Stimulated activated CD8-positive, alpha-beta memory T cell treated with anti-CD3 and anti-CD28 coated beads, Interleukin-7, amount 100 ng/mL, for 4 hours (primary cell): ENCODE results near the gene CHRM1.
"Not testable (repeated sequence)": the region's sequence is repeated elsewhere in the genome, so short reads cannot be mapped to it uniquely, and the experiment has no call there.

ENCODE experiments used
- DNase-seq, 2 donors: peaks; one replicate each; pipeline ENCODE4 v3.0.0-alpha.2; 2020; ENCODE audit warnings: low read depth in 2 of 2

Gene CHRM1

DNA sequence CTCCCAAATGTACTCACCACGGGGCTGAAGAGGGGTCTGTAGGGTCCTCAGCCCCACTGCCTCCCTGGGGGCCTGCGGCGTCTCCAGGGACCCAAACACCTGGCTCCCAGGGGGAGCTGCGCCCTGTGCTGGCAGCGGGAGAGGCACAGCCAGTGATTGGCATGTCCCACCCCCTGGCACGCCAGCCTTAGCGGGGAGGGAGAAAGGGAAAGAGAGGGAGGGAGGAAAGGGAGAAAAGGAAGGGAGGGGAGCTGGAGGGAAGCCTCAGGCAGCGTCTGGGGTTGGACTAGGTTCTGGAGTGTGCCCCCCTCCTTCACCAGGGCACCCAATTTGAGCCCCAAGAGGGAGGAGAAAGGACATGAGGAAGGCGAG is at the start of gene CHRM1:
Gene CHRM1 (minus strand): TSS at position 163 of the 372 bp plus-strand sequence. CDS start 10,263 bp downstream, outside the sequence.
- no peak for DNase-seq

- no peak for DNase-seq
These were observed 44.4 kb upstream of the CHRM1 start for GRCh38 chr11:62965574-62965973.

GRCh38 chr11:62962391-62962790 is 41.2 kb upstream of the CHRM1 start:
- no peak for DNase-seq

- DNase-seq: no peak
These were observed 39.9 kb upstream of the CHRM1 start for GRCh38 chr11:62961017-62961570.

DNA sequence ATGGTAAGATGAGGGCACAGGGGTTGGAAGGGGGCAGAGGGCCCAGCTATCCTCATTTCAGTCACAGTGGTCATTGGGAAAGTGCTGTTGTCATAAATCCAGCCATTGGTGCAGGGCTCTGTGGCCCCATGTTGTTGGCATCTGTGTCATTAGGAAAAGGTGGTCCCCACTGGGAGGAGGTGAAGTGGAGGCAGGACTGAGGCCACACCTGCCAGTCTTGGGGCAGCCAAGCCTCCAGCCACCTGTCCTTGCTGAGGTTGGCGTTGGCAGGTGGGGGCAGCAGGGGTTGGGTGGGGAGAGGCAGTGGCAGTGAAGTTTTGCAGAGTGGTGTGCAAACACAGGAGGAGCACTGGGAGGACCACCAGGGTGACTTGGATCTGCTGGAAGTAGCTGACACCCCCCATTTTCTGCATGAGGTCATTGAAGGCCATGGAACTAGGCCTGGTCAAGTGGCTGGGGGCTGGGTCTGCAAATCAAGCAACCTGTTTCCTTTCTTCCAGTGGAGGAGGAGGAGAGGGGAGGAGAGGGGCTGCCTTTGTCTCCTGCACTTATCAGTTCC is 38.3 kb upstream of the CHRM1 start:
- DNase-seq: no peak

GRCh38 chr11:62958547-62959421 is 37.6 kb upstream of the CHRM1 start:
- no peak for DNase-seq

DNA sequence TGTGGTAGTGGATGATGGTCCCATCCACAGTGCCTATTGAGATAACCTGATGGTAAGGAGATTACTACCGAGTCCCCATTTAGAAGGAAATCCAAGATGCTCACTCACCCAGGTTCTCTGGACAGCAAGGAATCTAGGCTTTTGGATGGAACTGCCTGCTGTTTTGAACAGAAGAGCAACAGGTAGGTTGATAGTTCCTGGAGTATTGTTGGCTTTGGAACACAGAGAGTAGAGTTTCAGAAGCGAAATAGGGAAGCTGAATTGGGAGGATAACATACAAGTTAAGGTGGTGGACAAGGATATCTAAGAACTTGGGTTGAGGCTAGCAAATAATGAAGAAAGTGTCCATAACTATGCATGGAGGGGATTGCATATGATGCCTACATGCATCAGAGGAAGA is 36.0 kb upstream of the CHRM1 start:
- no peak for DNase-seq

GRCh38 chr11:62954478-62954877 is 33.3 kb upstream of the CHRM1 start:
- DNase-seq: no peak

DNA sequence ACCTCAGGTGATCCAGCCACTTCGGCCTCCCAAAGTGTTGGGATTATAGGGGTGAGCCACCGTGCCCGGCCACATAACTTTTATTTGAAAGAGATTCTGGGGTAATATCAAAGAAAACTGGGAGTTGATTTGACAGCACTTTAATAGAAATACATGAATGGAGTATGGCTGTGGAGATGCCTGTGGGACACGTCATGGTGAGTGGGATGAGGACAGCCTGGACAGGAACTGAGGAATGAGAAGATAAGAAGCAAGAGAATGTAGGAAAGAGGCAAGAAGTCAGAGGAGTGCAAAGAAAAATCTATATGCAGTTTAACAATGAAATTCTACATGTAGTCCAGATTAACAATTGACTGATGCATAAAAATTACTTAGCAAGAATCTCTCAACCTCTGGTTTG is 32.6 kb upstream of the CHRM1 start:
- no peak for DNase-seq

GRCh38 chr11:62948765-62949320 is 27.7 kb upstream of the CHRM1 start:
- no peak for DNase-seq

DNA sequence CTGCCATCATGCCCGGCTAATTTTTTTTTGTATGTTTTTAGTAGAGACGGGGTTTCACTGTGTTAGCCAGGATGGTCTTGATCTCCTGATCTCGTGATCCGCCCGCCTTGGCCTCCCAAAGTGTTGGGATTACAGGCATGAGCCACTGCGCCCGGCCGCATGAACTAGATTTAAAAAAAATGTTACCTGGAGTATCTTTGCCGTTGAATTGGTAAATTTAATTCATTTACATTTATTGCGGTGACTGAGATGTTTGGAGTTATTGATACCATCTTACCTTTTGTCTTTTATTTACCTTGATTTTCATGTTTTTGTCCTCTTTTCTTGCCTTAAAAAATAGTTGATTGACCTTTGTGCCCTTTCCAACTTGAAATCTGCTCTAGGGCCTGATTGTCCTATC is 24.4 kb upstream of the CHRM1 start:
- not testable (repeated sequence) for DNase-seq

GRCh38 chr11:62937528-62937927 is 16.4 kb upstream of the CHRM1 start:
- not testable (repeated sequence) for DNase-seq

DNA sequence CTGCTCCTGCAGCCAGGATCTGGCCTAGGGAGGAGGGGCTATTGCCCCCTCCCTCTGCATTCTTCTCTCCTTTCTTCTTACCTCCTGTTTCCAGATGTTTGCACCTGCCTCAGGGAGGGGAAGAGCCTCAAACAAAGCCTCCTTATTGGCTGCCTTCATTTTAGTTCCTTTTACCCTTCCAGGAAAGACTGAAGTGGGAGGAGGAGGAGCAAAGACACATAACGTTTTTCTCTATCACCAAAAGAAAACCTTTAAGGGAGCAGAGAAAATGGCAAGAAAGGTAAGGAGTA is 13.3 kb upstream of the CHRM1 start:
- no peak for DNase-seq

DNA sequence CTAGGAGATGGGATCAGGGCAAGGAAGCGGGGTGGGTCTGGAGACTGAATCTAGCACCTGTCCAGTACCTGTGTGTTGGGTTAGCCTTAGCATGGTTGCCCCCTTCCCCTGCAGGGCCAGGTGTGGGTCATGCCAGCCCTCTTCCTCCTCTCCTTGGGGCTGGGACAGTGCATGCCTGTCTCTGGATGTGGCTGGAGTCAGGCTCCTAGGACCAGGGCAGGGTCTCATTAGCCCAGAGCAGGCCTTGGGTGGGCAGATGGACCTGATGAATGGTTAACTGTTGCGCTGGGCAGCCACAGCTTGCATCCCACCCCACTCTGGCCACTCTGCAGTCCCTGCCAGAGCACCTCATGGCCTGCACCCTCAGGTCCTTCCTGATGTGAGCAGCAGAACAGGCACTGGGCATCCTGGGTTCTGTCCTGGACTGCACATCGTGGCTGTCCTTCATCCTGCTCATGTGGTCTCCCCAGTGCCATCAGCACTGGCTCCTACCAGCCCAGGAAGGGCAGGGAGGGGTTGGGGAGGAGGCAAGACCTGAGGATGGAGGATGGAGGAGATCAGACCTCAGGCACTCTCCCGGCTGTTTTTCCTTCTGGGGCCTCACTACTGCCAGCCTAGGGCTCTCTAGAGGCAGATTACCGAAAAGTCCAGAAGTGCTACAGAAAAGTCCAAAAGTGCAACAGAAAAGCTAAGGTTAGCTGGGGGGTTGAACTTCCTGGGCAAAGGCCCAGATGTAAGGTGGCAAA is 12.8 kb upstream of the CHRM1 start:
- DNase-seq: no peak

DNA sequence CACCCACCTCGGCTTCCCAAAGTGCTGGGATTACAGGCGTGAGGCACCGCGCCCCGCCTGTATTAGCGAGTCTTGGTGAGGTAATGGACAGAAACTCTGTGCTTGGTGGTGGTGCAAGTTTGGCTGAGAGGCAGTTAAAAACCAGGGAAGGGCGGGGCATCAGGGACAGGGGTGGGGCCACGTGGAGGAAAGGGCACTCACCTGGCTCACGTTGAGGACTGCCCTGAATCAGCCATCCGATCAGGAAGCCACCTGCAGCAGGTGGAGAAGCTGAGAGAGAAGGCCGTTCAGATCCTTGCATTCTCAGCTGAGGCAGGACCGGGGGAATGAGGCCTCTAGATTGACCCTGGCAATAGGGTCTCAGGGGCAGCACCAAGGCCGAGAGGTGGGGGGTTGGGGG is 12.1 kb upstream of the CHRM1 start:
- DNase-seq: no peak

DNA sequence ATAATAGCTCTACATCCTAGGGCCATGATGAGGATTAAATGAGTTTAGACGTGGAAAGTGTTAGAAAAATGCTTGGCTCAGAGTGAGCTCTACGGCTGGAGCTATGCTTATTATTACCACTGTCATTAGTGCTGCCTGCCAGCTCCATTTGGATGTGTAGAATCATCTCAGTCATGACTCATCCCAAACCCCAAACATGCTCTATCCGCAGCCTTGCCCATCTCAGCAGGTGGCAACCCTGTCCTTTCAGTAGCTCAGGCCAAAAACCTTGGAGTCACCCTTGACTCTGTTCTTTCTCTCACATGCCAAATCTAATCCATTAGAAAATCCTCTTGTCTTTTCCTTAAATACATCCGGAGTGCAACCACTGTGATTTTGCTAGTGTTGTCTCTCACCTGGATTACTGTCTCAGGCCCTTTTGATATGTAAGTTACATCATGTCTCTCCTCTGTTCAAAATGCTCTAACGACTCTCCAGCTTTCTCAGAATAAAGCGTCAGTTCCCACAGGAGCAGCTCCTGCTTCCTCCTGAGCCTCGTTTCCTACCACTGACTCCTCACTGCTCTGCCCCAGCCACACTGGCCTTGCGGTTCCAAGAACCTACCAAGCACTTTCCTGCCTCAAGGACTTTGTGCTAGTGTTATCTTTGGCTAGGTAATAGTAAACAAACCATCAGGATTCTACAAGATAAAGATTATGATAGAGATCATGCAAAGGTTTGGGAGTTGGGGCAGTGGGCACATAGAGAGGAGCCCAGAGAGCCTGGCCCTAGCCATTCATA is 10.5 kb upstream of the CHRM1 start:
- no peak for DNase-seq

DNA sequence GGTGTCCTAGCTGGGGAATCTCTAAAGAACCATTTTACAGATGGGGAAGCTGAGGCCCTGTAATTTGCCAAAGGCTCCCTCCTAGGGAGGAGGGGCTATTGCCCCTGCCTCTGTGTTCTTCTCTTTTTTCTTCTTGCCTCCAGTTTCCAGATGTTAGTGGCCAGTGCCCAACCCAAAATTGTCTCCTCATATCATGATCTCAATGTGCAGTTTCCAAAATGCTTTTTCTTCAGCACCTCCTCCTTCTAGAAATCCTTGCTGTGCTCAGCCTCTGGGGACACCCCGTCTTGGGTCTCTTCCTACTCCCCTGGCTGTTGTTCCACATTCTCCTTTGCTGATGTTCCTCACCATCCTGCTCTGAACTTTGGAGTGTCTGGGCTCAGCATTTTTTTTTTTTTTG is 9.5 kb upstream of the CHRM1 start:
- no peak for DNase-seq

GRCh38 chr11:62930157-62930556 is 9.0 kb upstream of the CHRM1 start:
- no peak for DNase-seq

DNA sequence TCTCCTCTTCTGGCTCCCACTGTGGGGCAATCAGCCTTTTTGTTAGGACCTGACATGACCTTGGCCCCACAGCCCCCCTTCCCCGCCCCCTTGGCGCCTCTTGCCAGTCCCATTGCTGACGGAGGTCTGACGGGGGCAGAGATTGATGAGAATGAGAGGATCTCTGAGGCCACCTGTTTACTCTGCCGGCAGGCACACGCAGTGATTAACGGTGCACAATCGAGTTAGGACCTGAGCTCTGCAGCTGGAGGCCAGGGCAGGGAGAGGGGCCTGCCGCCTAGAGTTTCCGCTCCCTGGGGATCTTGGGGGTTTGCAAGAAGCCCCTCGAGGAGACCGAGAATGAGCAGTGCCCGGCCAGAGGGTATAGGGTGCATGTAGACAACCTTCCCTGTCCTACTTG is 6.8 kb upstream of the CHRM1 start:
- DNase-seq: no peak

DNA sequence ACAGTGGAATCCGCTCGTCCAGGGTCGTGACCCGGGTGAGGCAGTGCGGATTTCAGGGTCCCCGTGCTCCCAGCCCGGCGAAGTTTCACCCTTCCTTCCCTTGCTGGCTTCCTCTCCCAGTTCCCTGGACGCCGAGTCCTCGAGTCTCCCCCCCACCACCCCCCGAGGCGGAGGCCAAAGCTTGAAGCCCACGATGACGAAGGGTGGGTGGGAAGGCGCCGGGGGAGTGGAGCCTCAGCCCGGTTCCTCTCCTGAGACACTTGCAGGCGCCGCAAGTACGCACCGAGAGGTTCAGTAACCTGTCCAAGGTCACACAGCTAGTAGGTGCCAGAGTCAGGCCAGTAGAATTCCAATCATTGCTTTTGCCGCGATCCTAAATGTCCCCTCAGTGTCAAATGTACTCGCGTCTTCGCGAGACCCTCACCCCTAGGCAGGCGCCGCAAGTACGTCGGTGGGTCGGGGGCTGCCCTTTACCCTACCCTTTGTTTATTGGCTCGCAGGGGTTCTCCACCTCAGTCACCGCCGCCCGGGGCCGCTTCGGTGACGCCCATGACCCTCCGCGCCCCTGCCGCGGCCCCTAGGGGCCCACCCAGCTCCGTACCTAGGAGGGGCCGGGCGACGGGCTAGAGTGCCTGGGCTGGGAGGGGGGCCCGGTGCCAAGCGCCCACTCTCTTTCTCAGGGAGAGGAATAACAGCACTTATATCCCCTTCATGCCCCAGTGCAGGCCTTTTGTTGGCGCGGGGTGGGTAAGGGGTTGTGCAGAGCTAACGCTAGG is 5.7 kb upstream of the CHRM1 start:
- DNase-seq: no peak
